Astrocyte of the cerebellum (primary cell): ENCODE results near the gene POFUT1.

Source experiments
- DNase-seq: peaks from one replicate; pipeline ENCODE4 v3.0.0-alpha.2; 2011; ENCODE audit warnings: low read depth
- H3K4me3 ChIP-seq: 2 replicates; pipeline ENCODE4 v1.5.1; 2011; ENCODE audit warnings: mild to moderate bottlenecking, low read depth, low read length, moderate library complexity
- CTCF ChIP-seq: IDR thresholded peaks from 2 replicates; pipeline ENCODE4 v1.5.1; 2012; ENCODE audit warnings: low read length, low read depth, moderate library complexity, mild to moderate bottlenecking; ENCODE audit errors: missing control alignments
- in situ Hi-C: cut with HindIII; loops from 2 replicates; pipeline ENCODE4 v1.10.0; 2017; ENCODE audit warnings: low sequenced_read_pairs

POFUT1 gene

GRCh38 chr20:32179515-32179914, 28.2 kb upstream of the POFUT1 start:
- in situ Hi-C loops = no loop called here
- DNase-seq = no peak
- no peak overlapping the region for H3K4me3 ChIP-seq
- no peak for TF ChIP-seq CTCF

GRCh38 chr20:32179934-32180333, 27.7 kb upstream of the POFUT1 start:
- H3K4me3 ChIP-seq = no peak overlapping the region
- no peak for DNase-seq
- TF ChIP-seq CTCF = no peak
- in situ Hi-C loops = loop anchor here (10.0 kb wide), 1 partner anchor 135 kb away; no protein-coding TSS in a partner anchor

- H3K4me3 ChIP-seq = no peak overlapping the region
- no peak for TF ChIP-seq CTCF
- no peak for DNase-seq
- in situ Hi-C loops = loop anchor here (10.0 kb wide), 1 partner anchor 137 kb away; no protein-coding TSS in a partner anchor
Measured at GRCh38 chr20:32181606-32182005, 26.1 kb upstream of the POFUT1 start.

GRCh38 chr20:32183947-32184635, 23.6 kb upstream of the POFUT1 start:
- in situ Hi-C loops = loop anchor here (10.0 kb wide), 1 partner anchor 139 kb away; no protein-coding TSS in a partner anchor
- TF ChIP-seq CTCF = no peak
- no peak overlapping the region for H3K4me3 ChIP-seq
- DNase-seq = no peak

- no peak for DNase-seq
- no peak overlapping the region for H3K4me3 ChIP-seq
- TF ChIP-seq CTCF = no peak
- in situ Hi-C loops = loop anchor here (10.0 kb wide), 1 partner anchor 140 kb away; no protein-coding TSS in a partner anchor
Measured at GRCh38 chr20:32184961-32185603, 22.6 kb upstream of the POFUT1 start.

GRCh38 chr20:32186506-32186905, 21.2 kb upstream of the POFUT1 start:
- DNase-seq = no peak
- in situ Hi-C loops = loop anchor here (10.0 kb wide), 1 partner anchor 142 kb away; no protein-coding TSS in a partner anchor

More at GRCh38 chr20:32186506-32186905, 21.2 kb upstream of the POFUT1 start:
- no peak for TF ChIP-seq CTCF
- H3K4me3 ChIP-seq = no peak overlapping the region
